Measurements from ENCODE around the gene CACNA2D3.

CACNA2D3 gene

GRCh38 chr3:54882129-54882833 is 759.9 kb downstream of the CACNA2D3 start:
- peak; percentile 95 for DNase-seq (ENCODE audit: low read depth)

GRCh38 chr3:54888162-54888561 is 765.8 kb downstream of the CACNA2D3 start:
- DNase-seq (ENCODE audit: low read depth) = no peak

GRCh38 chr3:54888873-54889272 is 766.5 kb downstream of the CACNA2D3 start:
- DNase-seq (ENCODE audit: low read depth) = peak; percentile 47

GRCh38 chr3:54889731-54890130 is 767.4 kb downstream of the CACNA2D3 start:
- no peak for DNase-seq (ENCODE audit: low read depth)

GRCh38 chr3:54891540-54891897 is 769.2 kb downstream of the CACNA2D3 start:
- peak; percentile 97 for DNase-seq (ENCODE audit: low read depth)

GRCh38 chr3:54892168-54892567 is 769.8 kb downstream of the CACNA2D3 start:
- DNase-seq (ENCODE audit: low read depth) = no peak

- no peak for DNase-seq (ENCODE audit: low read depth)
These were observed 773.3 kb downstream of the CACNA2D3 start for GRCh38 chr3:54895613-54896012.

- DNase-seq (ENCODE audit: low read depth) = peak; percentile 68
These were observed 774.8 kb downstream of the CACNA2D3 start for GRCh38 chr3:54897028-54897711.

- no peak for DNase-seq (ENCODE audit: low read depth)
These were observed 776.9 kb downstream of the CACNA2D3 start for GRCh38 chr3:54899273-54899672.

GRCh38 chr3:54900838-54901591 is 778.7 kb downstream of the CACNA2D3 start:
- no peak for DNase-seq (ENCODE audit: low read depth)

GRCh38 chr3:54901906-54902685 is 779.7 kb downstream of the CACNA2D3 start:
- DNase-seq (ENCODE audit: low read depth) = no peak

- DNase-seq (ENCODE audit: low read depth) = no peak
These were observed 783.0 kb downstream of the CACNA2D3 start for GRCh38 chr3:54905261-54905888.

- DNase-seq (ENCODE audit: low read depth) = no peak
These were observed 783.6 kb downstream of the CACNA2D3 start for GRCh38 chr3:54905920-54906319.

GRCh38 chr3:54906763-54907162 is 784.4 kb downstream of the CACNA2D3 start:
- no peak for DNase-seq (ENCODE audit: low read depth)

- no peak for DNase-seq (ENCODE audit: low read depth)
These were observed 786.8 kb downstream of the CACNA2D3 start for GRCh38 chr3:54909191-54909590.

GRCh38 chr3:54914180-54914579 is 791.8 kb downstream of the CACNA2D3 start:
- no peak for DNase-seq (ENCODE audit: low read depth)

- DNase-seq (ENCODE audit: low read depth) = no peak
These were observed 792.8 kb downstream of the CACNA2D3 start for GRCh38 chr3:54915181-54915580.

- DNase-seq (ENCODE audit: low read depth) = no peak
These were observed 793.6 kb downstream of the CACNA2D3 start for GRCh38 chr3:54915976-54916375.

GRCh38 chr3:54916732-54917131 is 794.4 kb downstream of the CACNA2D3 start:
- DNase-seq (ENCODE audit: low read depth) = no peak

GRCh38 chr3:54917174-54917573 is 794.8 kb downstream of the CACNA2D3 start:
- peak; percentile 21 for DNase-seq (ENCODE audit: low read depth)

GRCh38 chr3:54917862-54918261 is 795.5 kb downstream of the CACNA2D3 start:
- no peak for DNase-seq (ENCODE audit: low read depth)

- no peak for DNase-seq (ENCODE audit: low read depth)
These were observed 796.2 kb downstream of the CACNA2D3 start for GRCh38 chr3:54918516-54918915.
